Endodermal cell (in vitro differentiated cells): ENCODE data around the gene IMP4. TPM values are rescaled to one million over a fixed set of nuclear protein-coding genes. Genes with fewer than 3 reads are reported as not detected.

Experiments
- DNase-seq: peaks from one replicate; pipeline ENCODE4 v3.0.0-alpha.2; 2017
- H3K27ac ChIP-seq: 2 replicates; pipeline ENCODE4 v1.5.1; 2013; ENCODE audit warnings: mild to moderate bottlenecking, low read depth, low read length, moderate library complexity
- H3K27me3 ChIP-seq: 2 replicates; pipeline ENCODE4 v1.6.1; 2013; ENCODE audit warnings: mild to moderate bottlenecking, low read length, moderate library complexity; ENCODE audit not compliant: insufficient read depth, control insufficient read depth, poor library complexity, severe bottlenecking
- H3K36me3 ChIP-seq: 2 replicates; pipeline ENCODE4 v1.7.0; 2013; ENCODE audit warnings: mild to moderate bottlenecking, low read length, moderate library complexity; ENCODE audit not compliant: control insufficient read depth, insufficient read depth
- H3K4me1 ChIP-seq: one replicate; pipeline ENCODE4 v1.7.0; 2013; ENCODE audit warnings: low read length; ENCODE audit not compliant: control insufficient read depth, insufficient read depth
- H3K4me3 ChIP-seq: 2 replicates; pipeline ENCODE4 v1.5.1; 2013; ENCODE audit warnings: mild to moderate bottlenecking, low read length, moderate library complexity
- H3K9ac ChIP-seq: 2 replicates; pipeline ENCODE4 v1.6.1; 2013; ENCODE audit warnings: mild to moderate bottlenecking, low read length, moderate library complexity; ENCODE audit not compliant: poor library complexity, severe bottlenecking; ENCODE audit errors: extremely low read depth
- H3K9me3 ChIP-seq: 2 replicates; pipeline ENCODE4 v1.6.1; 2013; ENCODE audit warnings: mild to moderate bottlenecking, low read length, moderate library complexity; ENCODE audit not compliant: control insufficient read depth
- H3K27ac Mint-ChIP-seq: 2 replicates; pipeline ENCODE4 v1.8.0; 2020; ENCODE audit warnings: mixed read lengths
- H3K27me3 Mint-ChIP-seq: 2 replicates; pipeline ENCODE4 v1.8.0; 2021; ENCODE audit warnings: mild to moderate bottlenecking, mixed read lengths; ENCODE audit not compliant: insufficient read depth
- H3K36me3 Mint-ChIP-seq: 2 replicates; pipeline ENCODE4 v1.8.0; 2020; ENCODE audit warnings: low read depth, mixed read lengths
- H3K4me1 Mint-ChIP-seq: 2 replicates; pipeline ENCODE4 v1.8.0; 2020; ENCODE audit warnings: mixed read lengths
- H3K4me3 Mint-ChIP-seq: 2 replicates; pipeline ENCODE4 v1.8.0; 2020; ENCODE audit warnings: mild to moderate bottlenecking, moderate library complexity, mixed read lengths
- H3K9me3 Mint-ChIP-seq: 2 replicates; pipeline ENCODE4 v1.8.0; 2020; ENCODE audit warnings: mild to moderate bottlenecking, mixed read lengths
- CTCF ChIP-seq: fragments of 200-600 bp; sonication (generic); conservative IDR thresholded peaks from 2 replicates; pipeline ENCODE4 v1.5.0; 2021; ENCODE audit warnings: antibody characterized with exemption, mild to moderate bottlenecking
- WGBS, 2 experiments: methylation state at CpG; one replicate each; pipeline versions ENCODE4 v1.1.5 to v1.1.7; 2013; ENCODE audit warnings: missing lambda C conversion rate in 2 of 2, mixed read lengths in 1 of 2; ENCODE audit not compliant: insufficient coverage in 1 of 2, insufficient read length in 1 of 2; 5-methylcytosine and 5-hydroxymethylcytosine counted together
- total RNA-seq, 2 donors: library from RNA; stranded (reverse); fragmentation: NEBNext Ultra II Directional in 1 of 2; extraction: Animal tissue kit (Norgen Biotek cat#: 25700) in 1 of 2; gene quantifications; 2 replicates in 1 of 2; 3 replicates in 1 of 2; pipeline ENCODE4 v1.2.1, GENCODE V29; 2021

Gene IMP4
- total RNA-seq, 2 donors from 2014 or later: 47.1 to 55.1 TPM

- H3K27ac Mint-ChIP-seq: no peak overlapping the region
- no peaks in the 10 kb centered on the region for H3K27me3 Mint-ChIP-seq
- no peaks in the 10 kb centered on the region for H3K9me3 Mint-ChIP-seq
- no peak overlapping the region for H3K4me3 Mint-ChIP-seq
- DNase-seq: peak; percentile 71
- TF ChIP-seq CTCF: peak; percentile 70
- no peak overlapping the region for H3K4me3 ChIP-seq
- H3K36me3 Mint-ChIP-seq: peaks cover 20% of the 10 kb centered on the region
- peaks cover 9% of the 10 kb centered on the region for H3K4me1 ChIP-seq
- no peaks in the 10 kb centered on the region for H3K27me3 ChIP-seq
- H3K27ac ChIP-seq: no peak overlapping the region
- H3K9ac ChIP-seq: no peak overlapping the region
- H3K36me3 ChIP-seq: no peaks in the 10 kb centered on the region
- 84 to 92% methylated on average over 9 to 11 of the region's 11 CpGs for WGBS, 2 experiments
- peaks cover 15% of the 10 kb centered on the region for H3K4me1 Mint-ChIP-seq
- no peaks in the 10 kb centered on the region for H3K9me3 ChIP-seq
Observed at GRCh38 chr2:130376433-130377293, 34.0 kb downstream of the IMP4 start.

DNA sequence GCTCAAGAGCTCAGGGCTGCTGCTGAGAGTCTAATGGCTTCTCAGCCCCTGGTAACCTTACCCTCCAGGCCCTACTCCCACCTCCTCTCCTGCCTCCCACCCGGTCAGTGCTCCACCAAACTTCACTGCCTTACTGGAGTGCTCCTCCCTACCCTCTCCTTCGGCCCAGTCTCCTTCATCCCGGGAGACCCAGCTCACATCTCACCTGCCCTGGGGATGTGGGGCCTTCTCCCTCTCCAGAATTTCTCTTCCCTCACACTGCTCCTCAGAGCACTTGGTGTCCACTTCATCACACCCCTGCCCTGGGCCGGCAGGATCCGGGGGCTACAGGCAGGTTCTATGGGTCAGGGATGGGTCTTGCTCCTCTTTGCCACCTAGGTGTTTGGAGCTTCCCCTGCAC is 34.8 kb downstream of the IMP4 start:
- no peak overlapping the region for H3K4me3 Mint-ChIP-seq
- H3K27me3 Mint-ChIP-seq: no peaks in the 10 kb centered on the region
- 88 to 89% methylated on average over 5 of the region's 5 CpGs for WGBS, 2 experiments
- H3K9ac ChIP-seq: no peak overlapping the region
- H3K36me3 Mint-ChIP-seq: peaks cover 27% of the 10 kb centered on the region
- H3K36me3 ChIP-seq: no peaks in the 10 kb centered on the region
- peaks cover 12% of the 10 kb centered on the region for H3K4me1 Mint-ChIP-seq
- peaks cover 9% of the 10 kb centered on the region for H3K4me1 ChIP-seq
- no peak for DNase-seq
- no peak overlapping the region for H3K4me3 ChIP-seq
- H3K27ac Mint-ChIP-seq: peak overlapping the region; percentile 48
- no peaks in the 10 kb centered on the region for H3K9me3 Mint-ChIP-seq
- no peak for TF ChIP-seq CTCF
- H3K27me3 ChIP-seq: no peaks in the 10 kb centered on the region
- no peak overlapping the region for H3K27ac ChIP-seq
- no peaks in the 10 kb centered on the region for H3K9me3 ChIP-seq

DNA sequence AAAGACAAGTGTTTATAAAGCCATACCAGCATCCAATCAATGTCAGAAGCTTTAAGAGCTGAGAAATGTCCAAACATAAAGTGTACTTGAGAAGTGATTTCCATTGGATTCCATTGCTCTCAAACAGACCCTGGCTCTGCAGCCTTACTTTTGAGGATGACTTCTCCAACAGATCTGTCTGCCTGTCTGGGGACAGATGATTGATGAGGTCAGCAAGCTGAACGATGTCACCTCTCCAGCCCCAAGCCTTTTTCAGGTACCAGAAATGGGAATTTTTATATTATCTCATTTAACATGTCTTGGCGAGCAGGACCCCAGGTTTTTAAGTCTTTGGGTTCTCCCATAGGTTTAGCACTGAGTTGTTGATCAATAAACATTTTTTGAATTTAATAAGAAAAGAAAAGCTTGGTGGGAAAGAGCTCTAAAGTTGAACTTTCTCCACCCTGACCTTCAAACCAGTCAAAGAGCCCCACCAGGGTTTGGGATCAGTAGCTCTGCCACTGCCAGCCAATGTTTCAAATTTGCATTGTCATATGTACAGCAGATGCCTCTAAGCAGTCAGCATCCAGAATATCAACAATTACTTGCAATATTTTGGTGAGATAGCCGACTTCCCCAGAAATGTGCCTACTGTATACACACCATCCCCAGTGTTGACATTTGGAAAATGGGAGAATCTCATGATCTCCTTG is 35.7 kb downstream of the IMP4 start:
- H3K4me3 ChIP-seq: no peak overlapping the region
- no peak overlapping the region for H3K4me3 Mint-ChIP-seq

More for the DNA sequence above, 35.7 kb downstream of the IMP4 start:
- no peaks in the 10 kb centered on the region for H3K36me3 ChIP-seq
- no peaks in the 10 kb centered on the region for H3K27me3 ChIP-seq
- 91 to 100% methylated on average over 1 to 3 of the region's 3 CpGs for WGBS, 2 experiments
- H3K9me3 ChIP-seq: no peaks in the 10 kb centered on the region
- Mint-ChIP-seq H3K27me3 (no peaks in the 10 kb centered on the region), H3K4me1 (peaks cover 9% of the 10 kb centered on the region), H3K27ac (no peak overlapping the region), H3K36me3 (peaks cover 31% of the 10 kb centered on the region), H3K9me3 (no peaks in the 10 kb centered on the region)
- no peak for DNase-seq
- H3K4me1 ChIP-seq: peaks cover 8% of the 10 kb centered on the region
- TF ChIP-seq CTCF: no peak
- no peak overlapping the region for H3K27ac ChIP-seq
- no peak overlapping the region for H3K9ac ChIP-seq
